ENCODE measurements around the gene MRPL16.
"Not testable (repeated sequence)": the region's sequence is repeated elsewhere in the genome, so short reads cannot be mapped to it uniquely, and the experiment has no call there.

The MRPL16 gene

DNA sequence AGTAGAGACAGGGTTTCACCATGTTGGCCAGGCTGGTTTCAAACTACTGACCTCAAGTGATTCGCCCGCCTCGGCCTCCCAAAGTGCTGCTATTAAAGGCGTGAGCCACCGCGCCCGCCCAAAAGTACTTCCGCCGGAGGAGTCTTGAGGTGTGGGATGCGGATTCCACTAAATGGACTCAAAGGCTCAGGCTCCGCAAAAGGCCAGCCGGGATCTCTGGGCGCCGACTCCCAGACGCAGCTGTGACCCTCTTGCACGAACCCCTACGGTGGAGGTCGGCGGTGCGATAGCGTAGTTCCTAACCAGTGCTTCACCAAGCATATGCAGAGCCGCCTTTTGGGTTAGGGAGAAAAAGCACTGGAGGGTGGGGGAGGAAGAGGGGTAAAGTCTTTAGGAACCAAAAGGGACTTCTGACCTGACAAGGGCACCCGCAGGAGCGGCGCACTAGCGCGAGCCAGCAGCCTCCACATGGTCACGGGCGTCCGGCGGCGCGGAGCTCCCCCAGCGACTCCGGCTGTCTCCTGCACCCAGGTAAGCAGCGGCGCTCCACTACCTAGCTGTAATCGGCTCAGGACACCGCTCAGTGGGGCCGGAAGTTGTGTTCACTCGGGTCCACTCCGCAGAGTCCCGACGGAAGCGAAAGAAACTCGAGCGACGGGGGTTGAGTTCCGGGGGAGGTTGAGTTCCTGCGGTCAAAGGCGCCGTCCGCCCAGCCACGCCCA is at the start of gene MRPL16:
MRPL16 (minus strand) TSS at position 590 of the 722 bp plus-strand sequence; CDS start at position 470, 120 bp downstream.
- peak in 55 of 56 donors; percentile 9 to 88 (median 73) for DNase-seq

DNA sequence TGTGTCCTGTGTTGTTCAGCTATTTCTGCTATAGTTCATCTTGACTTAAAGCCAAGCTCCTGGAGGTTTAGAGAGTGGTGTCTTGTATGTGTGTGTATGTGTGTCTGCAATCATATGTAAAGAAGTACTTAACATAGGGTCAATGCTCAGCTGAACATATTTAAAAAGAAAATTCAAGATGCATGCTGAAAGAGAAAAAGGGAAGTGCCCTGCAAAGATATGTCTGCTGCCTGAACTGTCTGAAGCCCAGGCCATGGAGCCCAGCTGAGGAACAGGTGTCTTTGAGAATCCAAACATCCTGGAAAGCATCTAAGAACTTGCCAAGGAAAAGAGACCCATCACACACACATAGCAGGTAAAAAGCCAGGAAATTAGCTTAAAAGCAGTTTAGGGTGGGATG is 49.1 kb upstream of the MRPL16 start:
- DNase-seq = no peak

DNA sequence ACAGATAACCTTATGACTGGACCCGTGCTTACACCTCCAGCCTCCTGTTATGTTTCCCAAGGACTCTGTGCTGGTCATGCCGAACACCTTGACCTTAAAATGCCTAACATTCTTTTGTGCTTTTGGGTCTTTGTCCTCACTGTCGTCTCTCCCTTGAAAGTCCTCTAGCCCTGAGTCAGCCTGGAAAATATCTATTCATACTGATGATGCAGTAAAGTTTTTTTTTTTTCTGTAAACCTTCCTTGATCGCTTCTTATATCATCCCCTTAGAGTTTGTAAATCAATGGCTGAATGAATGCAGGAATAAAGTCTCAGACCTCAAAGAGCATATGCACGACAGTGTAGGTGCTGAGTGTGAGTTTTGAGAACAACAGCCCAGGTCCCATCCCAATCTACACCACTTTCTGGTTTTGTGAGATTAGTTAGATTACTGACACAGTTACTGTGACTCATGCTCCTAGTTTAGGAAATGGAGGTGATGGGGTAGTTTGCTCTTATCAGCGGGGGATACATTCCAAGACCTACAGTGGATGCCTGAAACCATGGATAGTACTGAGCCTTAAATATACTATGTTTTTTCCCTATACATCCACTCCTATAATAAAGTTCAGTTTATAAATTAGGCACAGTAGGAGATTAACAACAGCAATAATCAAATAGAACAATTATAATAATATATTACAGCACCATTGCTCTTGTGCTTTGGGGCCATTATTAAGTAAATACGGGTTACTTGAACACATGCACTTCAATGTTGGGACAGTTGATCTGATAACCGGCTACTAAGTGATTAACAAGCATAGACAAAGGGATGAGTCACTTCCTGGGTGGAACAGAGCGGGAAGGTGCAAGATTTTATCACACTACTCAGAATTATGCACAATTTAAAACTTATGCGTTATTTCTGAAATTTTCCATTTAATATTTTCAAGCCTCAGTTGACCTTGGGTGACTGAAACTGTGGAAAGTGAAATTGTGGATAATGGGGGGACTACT is 47.2 kb upstream of the MRPL16 start:
- no peak for DNase-seq

DNA sequence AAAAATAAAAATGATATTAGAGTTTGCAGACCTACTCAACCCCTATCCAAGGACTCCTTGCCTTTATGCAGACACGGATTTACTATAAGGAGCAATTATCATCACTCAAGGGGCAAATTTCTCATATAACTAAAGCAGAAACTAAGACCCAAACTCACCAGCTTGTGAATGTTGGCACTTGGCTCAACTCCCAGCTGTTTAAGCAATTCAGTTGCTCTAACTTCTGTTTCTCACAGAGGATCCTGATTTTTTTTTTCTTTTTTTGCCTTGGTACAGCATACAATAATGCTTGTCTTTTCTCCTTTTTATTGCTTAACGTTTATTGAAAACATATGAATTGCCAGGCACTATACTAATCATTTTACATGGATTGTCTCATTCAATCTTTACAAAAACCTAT is 44.3 kb upstream of the MRPL16 start:
- no peak for DNase-seq

DNA sequence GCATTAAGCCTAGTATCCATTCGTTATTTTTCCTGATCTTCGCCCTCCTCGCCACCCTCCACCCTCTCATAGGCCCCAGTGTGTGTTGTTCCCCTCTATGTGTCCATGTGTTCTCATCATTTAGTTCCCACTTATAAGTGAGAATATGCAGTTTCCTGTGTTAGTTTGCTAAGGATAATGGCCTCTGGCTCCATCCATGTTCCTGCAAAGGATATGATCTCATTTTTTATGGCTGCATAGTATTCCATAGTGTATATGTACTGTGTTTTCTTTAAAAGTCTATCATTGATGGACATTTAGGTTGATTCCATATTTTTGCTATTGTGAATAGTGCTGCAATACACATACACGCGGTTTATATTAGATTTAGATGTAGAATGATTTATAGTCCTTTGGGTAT is 40.8 kb upstream of the MRPL16 start:
- DNase-seq = not testable (repeated sequence)

DNA sequence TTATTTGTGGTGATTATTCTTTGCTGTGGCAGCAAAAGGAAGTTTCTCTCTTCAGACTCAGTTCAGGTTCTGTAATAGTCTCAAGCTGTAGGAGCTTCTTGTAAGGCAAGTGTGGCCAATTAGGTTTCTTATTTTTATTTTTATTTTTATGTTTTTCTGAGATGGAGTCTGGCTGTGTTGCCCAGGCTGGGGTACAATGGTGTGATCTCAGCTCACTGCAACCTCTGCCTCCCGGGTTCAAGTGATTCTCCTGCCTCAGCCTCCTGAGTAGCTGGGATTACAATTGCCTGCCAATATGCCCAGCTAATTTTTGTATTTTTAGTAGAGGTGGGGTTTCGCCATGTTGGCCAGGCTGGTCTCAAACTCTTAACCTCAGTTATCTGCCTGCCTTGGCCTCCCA is 39.0 kb upstream of the MRPL16 start:
- not testable (repeated sequence) for DNase-seq

DNA sequence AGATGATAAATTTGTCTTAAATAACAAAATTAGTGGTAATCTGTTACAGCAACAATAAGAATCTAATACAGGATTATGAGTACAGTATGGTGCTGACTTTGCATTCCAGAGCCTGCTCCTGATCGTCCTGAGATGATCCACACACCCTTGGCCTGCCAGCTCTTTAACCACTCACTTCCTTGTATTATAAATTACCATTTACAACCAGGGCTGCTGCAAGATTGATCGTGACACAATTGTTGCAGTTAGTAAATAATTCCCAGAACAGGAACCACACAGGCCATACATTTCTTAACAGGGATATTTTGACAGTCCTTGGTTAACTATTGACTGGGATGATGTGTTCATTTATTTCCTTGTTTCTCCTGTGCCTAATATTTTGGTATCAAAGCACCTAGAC is 38.6 kb upstream of the MRPL16 start:
- no peak for DNase-seq

DNA sequence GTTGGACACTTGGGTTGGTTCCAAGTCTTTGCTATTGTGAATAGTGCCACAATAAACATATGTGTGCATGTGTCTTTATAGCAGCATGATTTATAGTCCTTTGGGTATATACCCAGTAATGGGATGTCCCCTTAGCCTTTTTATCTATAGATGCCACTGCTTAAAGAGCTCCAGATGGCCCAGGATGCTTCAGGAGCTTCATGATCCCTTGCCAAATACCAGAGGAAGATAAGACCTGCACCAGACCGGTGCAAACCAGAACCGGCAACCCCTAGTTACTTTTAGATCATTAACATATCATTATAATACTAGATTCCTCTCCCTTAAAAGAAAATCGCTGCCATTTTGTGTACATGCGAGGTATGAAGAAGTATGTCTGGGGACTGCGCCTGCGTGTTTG is 37.9 kb upstream of the MRPL16 start:
- not testable (repeated sequence) for DNase-seq

DNA sequence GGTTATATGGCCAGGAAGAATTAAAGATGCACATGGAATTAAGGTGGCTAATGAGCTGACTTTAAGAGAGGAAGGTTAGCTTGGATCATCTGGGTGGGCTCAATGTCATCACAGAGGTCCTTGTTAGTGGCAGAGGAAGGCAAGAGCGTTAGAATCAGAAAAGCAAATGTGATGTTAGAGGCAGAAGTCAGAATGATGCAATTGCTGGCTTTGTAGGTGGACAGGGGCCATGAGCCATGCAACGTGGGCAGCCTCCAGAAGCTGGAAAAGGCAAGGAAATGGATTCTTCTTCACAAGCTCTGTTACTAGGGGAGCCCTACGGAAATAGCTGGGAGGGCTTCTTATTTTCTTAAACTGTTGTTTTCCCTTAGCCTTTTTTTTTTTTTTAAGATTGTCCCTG is 37.0 kb upstream of the MRPL16 start:
- no peak for DNase-seq

DNA sequence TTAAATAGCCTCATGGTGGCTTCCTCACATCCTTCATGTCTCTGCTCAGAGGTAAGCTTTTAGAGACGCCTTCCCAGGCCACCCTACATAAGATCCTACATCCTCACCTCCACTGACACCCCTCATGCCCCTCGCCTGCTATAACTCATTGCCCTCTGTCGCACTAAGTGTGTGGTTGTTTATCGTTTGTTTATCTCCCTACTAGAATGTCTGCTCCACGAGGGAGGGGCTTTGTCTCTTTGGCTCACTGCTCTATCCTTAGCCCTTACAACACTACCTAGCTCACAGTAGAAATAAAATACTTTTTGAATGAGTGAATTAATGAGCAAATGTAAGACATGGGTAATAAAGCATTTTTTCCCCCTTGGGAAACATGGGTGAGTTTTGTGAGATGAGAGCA is 36.0 kb upstream of the MRPL16 start:
- DNase-seq = no peak

DNA sequence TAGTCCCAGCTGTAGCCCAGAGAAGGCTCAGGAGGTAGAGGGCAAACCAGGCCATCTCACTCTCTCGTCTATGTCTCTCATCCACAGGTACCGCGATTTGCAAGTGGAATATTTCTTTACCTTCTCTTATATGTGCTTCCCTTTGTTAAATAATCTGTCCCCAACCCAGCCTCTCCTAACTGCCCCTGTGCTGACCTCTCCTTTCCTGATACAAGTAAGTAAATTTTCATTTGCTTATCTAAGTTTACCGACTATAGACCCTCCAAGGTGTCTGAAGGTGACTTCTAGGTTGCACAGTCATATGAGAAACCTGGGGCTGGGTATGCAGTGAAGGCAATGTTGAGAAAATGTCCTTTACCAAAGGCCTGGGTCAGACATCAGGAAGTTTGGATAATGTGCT is 34.8 kb upstream of the MRPL16 start, which contains the start of gene CBLIF:
CBLIF (minus strand) TSS at position 101 of the 400 bp plus-strand sequence; CDS start at position 55, 46 bp downstream.
- DNase-seq = no peak

DNA sequence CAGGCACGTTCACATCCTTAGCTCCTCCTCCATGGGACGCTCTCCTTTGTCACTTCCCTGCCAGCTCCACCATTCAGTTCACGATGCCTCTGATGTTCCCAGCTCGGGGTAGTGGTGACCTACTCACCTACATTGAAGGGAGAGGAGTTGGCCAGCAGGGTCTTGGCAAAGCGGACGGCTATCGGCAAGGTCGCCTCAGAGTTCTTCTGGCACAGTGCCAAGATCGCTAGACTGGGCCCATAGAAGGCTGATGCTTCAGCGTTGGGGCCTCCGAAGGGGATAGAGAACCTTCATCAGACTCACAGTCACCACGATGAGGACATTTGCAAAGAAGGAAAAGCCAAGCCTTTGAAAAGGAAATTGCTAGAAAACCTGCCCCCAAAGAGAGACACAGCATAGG is 31.7 kb upstream of the MRPL16 start:
- DNase-seq = peak in 1 of 56 donors; percentile 5

DNA sequence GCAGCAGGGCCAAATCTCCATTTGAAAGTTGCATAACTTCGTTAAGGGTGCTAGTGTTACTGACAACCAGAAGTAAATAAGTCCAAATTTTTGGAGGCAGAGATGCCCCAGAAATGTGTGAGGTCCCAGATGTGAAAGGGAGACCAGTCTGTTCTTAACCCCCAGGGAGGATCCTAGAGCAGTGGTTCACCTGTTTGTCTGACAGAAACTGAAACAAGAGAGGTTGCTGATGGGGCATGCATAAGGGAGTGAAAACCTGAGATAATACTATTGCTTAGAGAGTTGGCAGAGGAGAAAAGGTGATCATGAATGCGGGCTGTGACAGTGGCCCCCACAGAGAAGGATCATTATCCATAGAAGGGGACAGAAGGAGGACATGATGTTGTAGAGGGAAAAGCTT is 30.9 kb upstream of the MRPL16 start:
- no peak for DNase-seq

DNA sequence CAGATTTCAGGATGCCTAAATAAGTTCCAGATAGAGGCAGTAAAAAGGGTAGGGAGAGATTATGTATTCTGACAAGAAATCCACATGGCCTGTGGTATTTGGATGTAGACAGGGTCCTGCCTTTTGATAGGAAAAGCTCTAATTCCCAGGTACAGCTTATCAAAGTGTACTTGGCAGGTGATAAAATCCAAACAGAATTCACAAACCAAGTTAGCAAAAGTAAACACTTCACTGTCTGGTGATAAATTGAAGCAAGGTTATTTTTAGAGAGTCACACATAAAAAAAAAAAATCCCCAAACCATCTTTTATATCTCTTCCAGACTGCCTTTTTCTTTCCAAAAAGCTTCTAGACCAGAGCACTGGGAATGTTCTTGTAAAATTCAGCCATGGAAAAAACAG is 29.0 kb upstream of the MRPL16 start:
- DNase-seq = no peak

DNA sequence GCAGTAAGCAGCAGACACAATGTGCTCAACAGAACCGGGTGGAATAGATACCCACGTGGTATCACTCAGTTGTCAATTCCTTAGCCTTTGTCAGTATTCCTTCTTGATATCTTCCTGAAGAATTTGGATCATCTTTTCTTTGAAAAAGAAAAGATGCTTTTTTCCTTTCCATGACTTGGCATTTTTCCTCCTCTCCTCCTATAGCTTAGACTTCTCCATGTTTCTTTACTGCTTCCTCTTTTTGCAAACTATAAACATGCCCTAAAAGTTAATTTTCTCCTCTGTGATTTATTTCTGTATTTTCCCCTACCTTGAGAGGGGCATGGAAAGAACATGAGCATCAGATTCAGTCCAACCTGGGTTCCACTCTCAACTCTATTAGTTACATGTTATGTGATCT is 23.0 kb upstream of the MRPL16 start:
- DNase-seq = no peak

DNA sequence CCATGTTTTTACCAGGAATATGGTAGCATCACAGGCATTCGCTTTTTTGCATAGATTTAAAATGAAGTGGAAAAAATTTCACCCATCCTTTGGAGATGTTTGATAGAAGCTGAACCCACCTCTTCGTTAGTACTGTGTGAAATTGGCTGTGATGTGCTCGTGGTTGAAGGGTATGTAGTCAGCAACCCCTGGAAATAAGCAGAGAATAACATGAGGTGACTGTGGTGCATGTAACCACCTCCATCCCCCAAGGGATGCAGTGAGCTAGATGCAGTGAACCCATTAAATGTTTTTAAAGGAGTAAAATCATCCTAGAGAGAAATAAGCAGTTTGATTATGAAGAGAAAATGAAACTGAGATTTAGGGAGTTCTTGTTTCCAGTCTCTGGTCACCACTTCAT is 18.8 kb upstream of the MRPL16 start:
- no peak for DNase-seq

DNA sequence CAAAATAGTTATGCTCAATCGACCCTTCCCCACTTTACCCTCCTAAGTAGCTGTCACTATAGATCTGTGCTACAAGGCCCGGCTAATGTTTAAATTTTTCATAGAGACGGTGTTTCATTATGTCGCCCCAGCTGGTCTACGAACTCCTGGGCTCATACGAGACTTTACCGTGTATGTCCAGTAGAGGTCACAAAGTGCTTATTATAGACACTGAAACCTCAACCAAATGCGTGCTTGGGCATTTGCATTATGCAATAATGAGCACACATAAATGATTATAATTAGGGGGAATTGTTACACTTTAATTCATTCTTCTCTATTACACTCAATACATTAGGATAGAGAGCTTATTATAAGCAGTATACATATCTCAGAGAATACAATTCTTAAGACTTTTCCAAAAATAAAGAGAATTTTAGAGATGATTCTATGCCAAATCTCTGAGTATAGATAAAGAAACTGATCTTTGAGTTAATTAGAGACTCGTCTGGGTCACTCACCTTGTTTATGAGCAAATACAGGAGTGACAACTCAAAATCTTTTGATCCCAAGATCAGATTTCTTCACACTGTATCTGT is 12.5 kb upstream of the MRPL16 start:
- DNase-seq = peak in 10 of 56 donors; percentile 1 to 42 (median 10)

DNA sequence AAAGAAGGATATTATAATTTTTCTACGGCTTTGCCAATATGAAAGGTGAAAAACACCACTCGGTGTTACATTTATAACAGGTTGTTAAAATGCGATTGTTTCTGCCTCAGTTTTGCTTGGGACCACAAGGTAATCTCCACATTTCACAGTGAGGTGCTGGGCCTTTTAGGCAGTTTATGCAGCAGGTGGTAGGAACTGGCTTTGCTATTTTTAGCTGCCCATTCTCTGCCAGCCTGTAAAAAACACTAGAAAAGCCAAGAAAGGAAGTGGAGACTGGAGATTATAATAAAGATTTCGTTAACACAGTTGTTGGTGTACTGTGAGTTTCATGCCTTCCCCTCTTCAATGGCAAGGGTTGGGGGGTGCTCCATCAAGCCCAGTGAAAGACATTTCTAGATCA is 8.0 kb upstream of the MRPL16 start:
- DNase-seq = no peak

DNA sequence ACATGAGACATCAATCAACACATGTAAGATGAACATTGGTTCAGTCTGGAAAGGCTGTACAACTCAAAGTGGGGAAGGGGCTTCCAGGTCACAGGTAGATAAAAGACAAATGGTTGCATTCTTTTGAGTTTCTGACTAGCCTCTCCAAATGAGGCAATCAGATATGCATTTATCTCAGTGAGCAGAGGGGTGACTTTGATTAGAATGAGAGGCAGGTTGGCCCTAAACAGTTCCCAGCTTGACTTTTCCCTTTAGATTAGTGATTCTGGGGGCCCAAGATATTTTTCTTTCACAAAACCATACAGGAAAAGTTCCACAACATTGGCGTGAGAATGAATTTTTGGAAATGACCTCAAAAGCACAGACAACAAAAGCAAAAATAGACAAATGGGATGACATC is 5.9 kb upstream of the MRPL16 start:
- not testable (repeated sequence) for DNase-seq

DNA sequence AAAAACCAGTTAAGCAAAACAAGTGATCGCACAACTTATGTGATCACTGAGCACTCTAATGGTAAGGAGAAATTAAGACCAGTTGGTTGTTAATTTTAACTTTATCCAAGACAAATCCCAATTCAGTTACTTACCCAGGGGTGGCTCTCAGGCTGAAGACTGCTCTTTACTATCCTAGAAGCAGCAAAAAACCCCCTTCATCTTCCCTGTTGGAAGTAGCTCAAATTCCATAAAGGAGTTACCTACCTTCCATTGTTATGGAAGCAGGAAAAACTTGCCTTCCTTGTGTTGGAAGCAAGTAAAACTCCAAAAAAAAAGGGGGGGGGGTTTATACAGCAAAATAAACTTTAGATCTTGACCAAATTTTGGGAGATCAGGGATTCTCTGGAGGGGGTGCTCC is 5.2 kb upstream of the MRPL16 start:
- DNase-seq = no peak

DNA sequence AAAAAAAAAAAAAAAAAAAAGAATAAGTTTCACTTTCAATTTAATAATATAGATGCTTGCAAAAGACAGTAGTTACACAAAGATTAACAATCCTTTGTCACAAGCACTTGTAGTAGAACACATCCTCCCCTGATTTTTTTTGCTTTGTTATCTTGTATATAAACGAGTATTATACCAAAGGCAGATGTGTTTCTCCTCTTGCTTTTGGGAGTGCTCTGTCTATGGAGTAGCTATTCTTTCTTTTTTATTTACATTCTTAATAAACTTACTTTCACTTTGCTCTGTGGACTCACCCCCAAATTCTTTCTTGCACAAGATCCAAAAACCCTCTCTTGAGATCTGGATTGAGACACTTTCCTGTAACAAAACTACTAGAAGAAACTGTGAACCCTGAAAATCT is 3.4 kb upstream of the MRPL16 start:
- DNase-seq = no peak

DNA sequence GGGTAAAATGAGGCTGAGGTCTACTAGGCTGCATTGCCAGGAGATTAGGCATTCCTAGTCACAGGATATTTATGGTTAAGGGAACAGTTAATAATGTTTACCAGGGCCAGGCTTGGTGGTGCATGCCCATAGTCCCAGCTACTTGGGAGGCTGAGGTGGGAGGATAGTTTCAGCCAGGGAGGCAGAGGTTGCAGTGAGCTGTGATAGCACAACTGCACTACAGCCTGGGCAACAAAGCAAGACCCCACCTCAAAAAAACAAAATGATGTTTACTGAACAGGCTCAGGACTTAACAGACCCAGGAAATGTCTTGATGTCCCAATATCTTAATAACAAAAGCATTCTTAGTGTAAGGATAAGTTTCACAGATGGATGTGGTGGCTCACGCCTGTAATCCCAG is 2.8 kb upstream of the MRPL16 start:
- no peak for DNase-seq

Data from amygdala (tissue), 56 donors.